K562 (cell line): Measurements from ENCODE around the gene TALDO1. TPM values are rescaled to one million over a fixed set of nuclear protein-coding genes. Genes with fewer than 3 reads are reported as not detected.

Experiments used
- ATAC-seq: fragments of 200-7000 bp; cut with Tn5 transposase; 3 replicates; pipeline ENCODE4 v1.9.1; 2020; ENCODE audit warnings: moderate library complexity
- BruUV-seq: library from RNA; stranded (reverse); fragments of 400-500 nt; replicated peaks from 2 replicates; lab custom pipeline; 2021; lab: Mats Ljungman, UMichigan
- CTCF ChIA-PET: fragments of 300-600 bp; formaldehyde crosslinking; extraction: SDS; loops from one replicate; lab custom pipeline; 2021; ENCODE audit warnings: low intra/inter-chr PET ratio; lab: Yijun Ruan, JAX
- POLR2A ChIA-PET: fragments of 300-600, 350-650 bp; sonication (Branson Sonifier 250); formaldehyde crosslinking; extraction: SDS; loops from one replicate; lab custom pipeline; 2021; ENCODE audit warnings: antibody characterized with exemption, inconsistent platforms; lab: Yijun Ruan, JAX
- DNase-seq, 4 experiments: peaks; one replicate each; pipeline versions ENCODE4 v3.0.0 to v3.0.0-alpha.2; 2011 to 2018; ENCODE audit warnings: low spot score in 3 of 4, mixed read lengths in 3 of 4; ENCODE audit errors: extremely low read depth in 1 of 4
- FAIRE-seq: peaks from 2 replicates; lab custom pipeline; 2011; peaks lifted over from hg19 to GRCh38; lab: Jason Lieb, UNC
- H2AFZ ChIP-seq: 2 replicates; pipeline ENCODE4 v1.6.0; 2011; ENCODE audit warnings: low read depth, low read length, control low read depth, inconsistent platforms
- H3K27ac ChIP-seq: fragments of 200-600 bp; 3 replicates; pipeline ENCODE4 v1.8.0; 2011; ENCODE audit warnings: low read depth, mild to moderate bottlenecking, control low read depth, inconsistent platforms, low read length, moderate library complexity, mixed read lengths; ENCODE audit errors: extremely low read depth
- H3K27me3 ChIP-seq, 2 experiments: fragments of 300-600 bp in 1 of 2; 2 replicates in 1 of 2; 3 replicates in 1 of 2; pipeline versions ENCODE4 v1.6.0 to v1.8.0; 2011; ENCODE audit warnings: inconsistent platforms in 2 of 2, low read length in 2 of 2, mild to moderate bottlenecking in 1 of 2, mixed read lengths in 1 of 2, moderate library complexity in 1 of 2; ENCODE audit not compliant: control insufficient read depth in 2 of 2, insufficient read depth in 2 of 2
- H3K36me3 ChIP-seq: fragments of 300-600 bp; 3 replicates; pipeline ENCODE4 v1.8.0; 2011; ENCODE audit warnings: mild to moderate bottlenecking, low read length, inconsistent platforms; ENCODE audit not compliant: control insufficient read depth, insufficient read depth
- H3K4me1 ChIP-seq, 2 experiments: fragments of 200-600 bp in 1 of 2; replicated peaks in 1 of 2; 2 replicates in 1 of 2; 3 replicates in 1 of 2; pipeline versions ENCODE4 v1.5.1 to v1.8.0; 2011; ENCODE audit warnings: inconsistent platforms in 2 of 2, low read length in 2 of 2, mild to moderate bottlenecking in 1 of 2, mixed read lengths in 1 of 2, moderate library complexity in 1 of 2; ENCODE audit not compliant: control insufficient read depth in 2 of 2, insufficient read depth in 2 of 2
- H3K4me2 ChIP-seq: 2 replicates; pipeline ENCODE4 v1.6.1; 2011; ENCODE audit warnings: low read length, control low read depth, inconsistent platforms, mixed read lengths; ENCODE audit not compliant: insufficient read depth
- H3K4me3 ChIP-seq: fragments of 200-600 bp; sonication (generic), shearing (Covaris generic); 2 replicates; pipeline ENCODE4 v1.5.1; 2016; ENCODE audit warnings: control low read depth, inconsistent platforms
- H3K79me2 ChIP-seq: fragments of 200-600 bp; 3 replicates; pipeline ENCODE4 v1.8.0; 2011; ENCODE audit warnings: low read length, inconsistent platforms; ENCODE audit not compliant: control insufficient read depth, insufficient read depth
- H3K9ac ChIP-seq, 2 experiments: 2 replicates each; pipeline versions ENCODE4 v1.6.0 to v1.6.1; 2011; ENCODE audit warnings: low read depth in 2 of 2, low read length in 2 of 2, control low read depth in 1 of 2, inconsistent platforms in 1 of 2, mild to moderate bottlenecking in 1 of 2, mixed read lengths in 1 of 2; ENCODE audit not compliant: insufficient read depth in 1 of 2
- H3K9me1 ChIP-seq: one replicate; pipeline ENCODE4 v1.6.0; 2011; ENCODE audit warnings: inconsistent platforms, mild to moderate bottlenecking, low read length, moderate library complexity; ENCODE audit not compliant: control insufficient read depth, insufficient read depth
- H3K9me3 ChIP-seq: replicated peaks from 2 replicates; pipeline ENCODE4 v1.5.1; 2011; ENCODE audit warnings: low read depth, low read length, inconsistent platforms; ENCODE audit not compliant: control insufficient read depth, insufficient read depth
- H4K20me1 ChIP-seq: replicated peaks from 2 replicates; pipeline ENCODE4 v1.6.1; 2011; ENCODE audit warnings: low read length, inconsistent platforms, mixed read lengths; ENCODE audit not compliant: control insufficient read depth, insufficient read depth
- CCNT2 ChIP-seq: IDR thresholded peaks from 2 replicates; pipeline ENCODE4 v1.6.1; 2011; ENCODE audit warnings: borderline replicate concordance, low read depth, mild to moderate bottlenecking, moderate library complexity, mixed read lengths, low read length; ENCODE audit not compliant: insufficient read length; ENCODE audit errors: extremely low read depth
- CHD7 ChIP-seq: fragments of 200-600 bp; sonication (generic); IDR thresholded peaks from one replicate; pipeline ENCODE4 v1.6.1; 2012; ENCODE audit warnings: mild to moderate bottlenecking, low read depth, low read length, inconsistent platforms
- DNMT1 ChIP-seq: fragments of 450-650 bp; IDR thresholded peaks from 2 replicates; pipeline ENCODE4 v1.6.1; 2016; ENCODE audit warnings: antibody characterized with exemption, mild to moderate bottlenecking
- POLR2A ChIP-seq: fragments of 450-650 bp; conservative IDR thresholded peaks from 2 replicates; pipeline ENCODE4 v1.6.1; 2016
- POLR2G ChIP-seq: fragments of 200-400 bp; formaldehyde crosslinking; IDR thresholded peaks from 2 replicates; pipeline ENCODE4 v1.6.1; 2017; ENCODE audit warnings: low read depth, mild to moderate bottlenecking, antibody characterized with exemption, low read length, moderate library complexity
- RBFOX2 ChIP-seq: fragments of 200-400 bp; formaldehyde crosslinking; IDR thresholded peaks from 2 replicates; pipeline ENCODE4 v1.6.1; 2017; ENCODE audit warnings: low read depth, mild to moderate bottlenecking, low read length, moderate library complexity
- RBM39 ChIP-seq: fragments of 200-400 bp; formaldehyde crosslinking; optimal IDR thresholded peaks from 2 replicates; pipeline ENCODE3; 2018; ENCODE audit warnings: low read depth, low read length
- SNRNP70 ChIP-seq: fragments of 200-400 bp; formaldehyde crosslinking; optimal IDR thresholded peaks from 2 replicates; pipeline ENCODE3; 2017; ENCODE audit warnings: low read depth, low read length
- TCF7L2 ChIP-seq: fragments of 150-350 bp; IDR thresholded peaks from 2 replicates; pipeline ENCODE4 v1.6.1; 2016; ENCODE audit warnings: low read depth, mild to moderate bottlenecking, low read length, moderate library complexity
- ZNF511 ChIP-seq: sonication (generic); formaldehyde crosslinking; IDR thresholded peaks from 2 replicates; pipeline ENCODE4 v1.8.0; 2022; ENCODE audit warnings: mild to moderate bottlenecking, missing genetic modification reagents
- WGBS: fragments of 100-300 bp; shearing (Covaris generic); methylation state at CpG from one replicate; pipeline ENCODE4 v1.1.6; 2016; ENCODE audit warnings: low coverage, mixed read lengths; ENCODE audit not compliant: insufficient coverage; ENCODE audit errors: missing lambda C conversion rate; 5-methylcytosine and 5-hydroxymethylcytosine counted together
- in situ Hi-C: fragments of 300-500 bp; cut with MboI; formaldehyde crosslinking; loops from 4 replicates; pipeline ENCODE4 v1.15.0; 2018; ENCODE audit warnings: inconsistent platforms, mixed read lengths
- intact Hi-C: fragments of 100-400 bp; cut with micrococcal nuclease; formaldehyde crosslinking; loops from 2 replicates; pipeline ENCODE4 v1.14.2; 2022
- polyA plus RNA-seq, 8 experiments: library from polyadenylated mRNA; depleted of rRNA in 4 of 8; stranded (reverse) in 5 of 8; unstranded in 3 of 8; fragments of >200 nt; fragmentation: Nextera tagmentation in 2 of 8; fragmentation: Illumina TruSeq in 1 of 8; extraction: Ambion mirVana in 2 of 8; extraction: Trizol in 1 of 8; gene quantifications; 2 replicates each; pipeline versions ENCODE4 v1.2.1 to v1.2.3, GENCODE V29; 2011 to 2014; ENCODE audit warnings: inconsistent platforms in 1 of 8, missing spikeins in 1 of 8
- total RNA-seq, 7 experiments: library from RNA; depleted of rRNA in 6 of 7; stranded (reverse); fragments of >200 nt in 6 of 7; fragmentation: Illumina TruSeq in 2 of 7; extraction: Trizol in 2 of 7; gene quantifications; 2 replicates each; pipeline versions ENCODE4 v1.2.1 to v1.2.3, GENCODE V29; 2011 to 2021; ENCODE audit warnings: low replicate concordance in 1 of 7

TALDO1 gene
- total and polyA plus RNA-seq, 9 of the 15 experiments (the other 6 are each of a cell fraction or from before 2014, with no cell fraction given) = 260 to 541 (median 441) TPM

DNA sequence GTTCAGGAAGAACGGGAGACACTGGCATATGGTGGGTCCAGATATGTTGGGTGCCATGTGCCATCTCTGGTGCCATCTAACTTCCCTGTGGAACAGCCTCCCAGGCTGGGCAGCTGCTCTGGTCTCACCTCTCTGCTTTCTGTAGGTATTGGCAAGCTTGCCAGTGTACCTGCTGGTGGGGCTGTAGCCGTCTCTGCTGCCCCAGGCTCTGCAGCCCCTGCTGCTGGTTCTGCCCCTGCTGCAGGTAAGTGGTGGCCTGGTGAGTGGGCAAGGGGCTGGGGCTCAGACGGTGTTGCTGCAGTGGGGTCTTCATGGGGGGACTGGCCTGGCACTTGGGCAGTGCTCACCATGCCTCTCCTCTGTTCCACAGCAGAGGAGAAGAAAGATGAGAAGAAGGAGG, 65.1 kb downstream of the TALDO1 start:
- Histone ChIP-seq H3K4me1 (peaks cover 17 to 47% of the 10 kb centered on the region in 2 experiments; a peak in 4 of 5 replicates), H2AFZ (no peak overlapping the region), H3K36me3 (peaks cover 48% of the 10 kb centered on the region), H3K4me2 (peak overlapping the region; percentile 100), H3K9me1 (peaks cover 3% of the 10 kb centered on the region), H3K27me3 (no peaks in the 10 kb centered on the region), H3K9me3 (no peaks in the 10 kb centered on the region), H4K20me1 (peaks cover 24% of the 10 kb centered on the region), H3K4me3 (peak overlapping the region; percentile 99; the same call in 1 of the 2 replicates), H3K27ac (peak overlapping the region; percentile 98), H3K9ac (peak overlapping the region; percentile 94 to 98), H3K79me2 (peaks cover 62% of the 10 kb centered on the region)
- ChIA-PET CTCF (no interaction called here), POLR2A (interaction anchor here (0.7 to 2.5 kb wide), 7 partner anchors 7 to 47 kb away, joined by 3 to 12 read pairs (median 4); partner anchors contain the start of gene PNPLA2)
- no peak for FAIRE-seq
- TF ChIP-seq ZNF511 (CRISPR knock-in tag) (0 out of 2 replicates have a peak, but pooled peaks have one; percentile 36), RBM39 (peak; percentile 14), POLR2A (peak; percentile 10; the same call in 1 of the 2 replicates), CHD7 (peak; percentile 21), POLR2G (peak; percentile 64), TCF7L2 (no peak), DNMT1 (no peak), CCNT2 (no peak), SNRNP70 (peak; percentile 27), RBFOX2 (peak; percentile 80)
- DNase-seq = no peak
- in situ Hi-C loops = no loop called here
- 84% methylated on average over 2 of the region's 3 CpGs for WGBS
- intact Hi-C loops = no loop called here
- BruUV-seq = no TSS peak
- ATAC-seq = no peak
